ENCODE results near the gene GAB2. TPM values are rescaled to one million over a fixed set of nuclear protein-coding genes. Genes with fewer than 3 reads are reported as not detected.

The GAB2 gene
- total and polyA plus RNA-seq, 2 of the 4 experiments (the other 2 are of a cell fraction) = 3.3 to 5.9 TPM

DNA sequence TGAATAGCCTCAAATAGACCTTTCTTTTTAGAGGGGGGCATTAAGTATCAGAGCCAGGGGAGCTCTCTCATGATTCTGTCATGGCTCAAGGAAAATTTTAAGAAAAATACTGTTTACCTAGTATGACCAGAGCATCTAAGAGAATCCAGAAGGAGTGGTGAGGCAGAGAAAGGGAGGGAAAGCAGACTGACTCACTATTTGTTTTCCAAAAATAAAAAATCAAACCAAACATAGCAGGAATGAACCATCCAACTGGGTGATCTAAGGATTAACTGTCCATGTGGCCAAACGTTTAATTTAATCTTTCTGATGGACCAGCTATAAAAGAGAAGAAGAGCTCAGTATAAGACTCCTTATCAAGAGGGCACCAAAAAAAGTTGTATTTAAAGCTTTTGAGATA is 70.8 kb downstream of the GAB2 start:
- H3K4me2 ChIP-seq (ENCODE audit: low read depth, low read length) = no peak overlapping the region
- no peak overlapping the region for H3K27ac ChIP-seq (ENCODE audit: insufficient read depth, low read length)
- H3K79me1 ChIP-seq (ENCODE audit: low read depth in 1 of 2, low read length in 2 of 2) = peaks cover 20 to 38% of the 10 kb centered on the region in 2 experiments
- H3K36me3 ChIP-seq (ENCODE audit: control insufficient read depth, insufficient read depth, low read length) = no peaks in the 10 kb centered on the region
- no peak overlapping the region for H2BK5ac ChIP-seq (ENCODE audit: low read depth, low read length, poor library complexity, severe bottlenecking)
- H3K4me3 ChIP-seq (ENCODE audit: insufficient read depth, low read depth, low read length) = no peak overlapping the region
- H4K8ac ChIP-seq (ENCODE audit: low read depth in 2 of 2, low read length in 2 of 2) = no peak overlapping the region
- dilution Hi-C loops (cut with HindIII; ENCODE audit: low sequenced_read_pairs, unreplicated experiment) (no loop called here), in situ Hi-C loops (cut with MboI; ENCODE audit: low sequenced_read_pairs) (no loop called here), intact Hi-C loops (cut with micrococcal nuclease) (no loop called here)
- H3K23ac ChIP-seq (ENCODE audit: low read depth, low read length) = no peak overlapping the region
- no peak overlapping the region for H2AK5ac ChIP-seq (ENCODE audit: low read depth, low read length)
- no peak overlapping the region for H3K56ac ChIP-seq (ENCODE audit: extremely low read depth, insufficient read depth, low read length)
- no peak overlapping the region for H2BK15ac ChIP-seq (ENCODE audit: low read depth, low read length)
- TF ChIP-seq MAFK (IDR thresholded peaks at IDR 0.05; ENCODE audit: low read depth, low read length) = no peak
- no peak for TF ChIP-seq MXI1 (IDR thresholded peaks at IDR 0.05; ENCODE audit: borderline replicate concordance, low read depth, low read length)
- no peak for TF ChIP-seq RAD21 (IDR thresholded peaks at IDR 0.05; ENCODE audit: low read length)
- TF ChIP-seq, protein P1, sequence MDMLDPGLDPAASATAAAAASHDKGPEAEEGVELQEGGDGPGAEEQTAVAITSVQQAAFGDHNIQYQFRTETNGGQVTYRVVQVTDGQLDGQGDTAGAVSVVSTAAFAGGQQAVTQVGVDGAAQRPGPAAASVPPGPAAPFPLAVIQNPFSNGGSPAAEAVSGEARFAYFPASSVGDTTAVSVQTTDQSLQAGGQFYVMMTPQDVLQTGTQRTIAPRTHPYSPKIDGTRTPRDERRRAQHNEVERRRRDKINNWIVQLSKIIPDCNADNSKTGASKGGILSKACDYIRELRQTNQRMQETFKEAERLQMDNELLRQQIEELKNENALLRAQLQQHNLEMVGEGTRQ (IDR thresholded peaks at IDR 0.05; ENCODE audit: low read depth, low read length) = no peak
- TF ChIP-seq, protein P2, sequence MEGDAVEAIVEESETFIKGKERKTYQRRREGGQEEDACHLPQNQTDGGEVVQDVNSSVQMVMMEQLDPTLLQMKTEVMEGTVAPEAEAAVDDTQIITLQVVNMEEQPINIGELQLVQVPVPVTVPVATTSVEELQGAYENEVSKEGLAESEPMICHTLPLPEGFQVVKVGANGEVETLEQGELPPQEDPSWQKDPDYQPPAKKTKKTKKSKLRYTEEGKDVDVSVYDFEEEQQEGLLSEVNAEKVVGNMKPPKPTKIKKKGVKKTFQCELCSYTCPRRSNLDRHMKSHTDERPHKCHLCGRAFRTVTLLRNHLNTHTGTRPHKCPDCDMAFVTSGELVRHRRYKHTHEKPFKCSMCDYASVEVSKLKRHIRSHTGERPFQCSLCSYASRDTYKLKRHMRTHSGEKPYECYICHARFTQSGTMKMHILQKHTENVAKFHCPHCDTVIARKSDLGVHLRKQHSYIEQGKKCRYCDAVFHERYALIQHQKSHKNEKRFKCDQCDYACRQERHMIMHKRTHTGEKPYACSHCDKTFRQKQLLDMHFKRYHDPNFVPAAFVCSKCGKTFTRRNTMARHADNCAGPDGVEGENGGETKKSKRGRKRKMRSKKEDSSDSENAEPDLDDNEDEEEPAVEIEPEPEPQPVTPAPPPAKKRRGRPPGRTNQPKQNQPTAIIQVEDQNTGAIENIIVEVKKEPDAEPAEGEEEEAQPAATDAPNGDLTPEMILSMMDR (conservative IDR thresholded peaks at IDR 0.05; ENCODE audit: low read depth, low read length) = no peak
- TF ChIP-seq SMC3 (IDR thresholded peaks at IDR 0.05; ENCODE audit: low read depth, low read length) = no peak
- no peak for TF ChIP-seq POLR2A (IDR thresholded peaks at IDR 0.05; ENCODE audit: low read depth, low read length)
- TF ChIP-seq BHLHE40 (IDR thresholded peaks at IDR 0.05; ENCODE audit: low read depth, low read length) = no peak
- no peak for TF ChIP-seq RCOR1 (IDR thresholded peaks at IDR 0.05; ENCODE audit: insufficient replicate concordance, low read length)
- TF ChIP-seq RFX5 (IDR thresholded peaks at IDR 0.05; ENCODE audit: low read depth, low read length) = no peak
- no peak for TF ChIP-seq MAZ (IDR thresholded peaks at IDR 0.05; ENCODE audit: borderline replicate concordance, low read depth, low read length)
- TF ChIP-seq CHD1 (IDR thresholded peaks at IDR 0.05; ENCODE audit: low read depth, low read length) = no peak
- no peak for TF ChIP-seq CEBPB (IDR thresholded peaks at IDR 0.05; ENCODE audit: low read depth, low read length)
- TF ChIP-seq, protein P3, sequence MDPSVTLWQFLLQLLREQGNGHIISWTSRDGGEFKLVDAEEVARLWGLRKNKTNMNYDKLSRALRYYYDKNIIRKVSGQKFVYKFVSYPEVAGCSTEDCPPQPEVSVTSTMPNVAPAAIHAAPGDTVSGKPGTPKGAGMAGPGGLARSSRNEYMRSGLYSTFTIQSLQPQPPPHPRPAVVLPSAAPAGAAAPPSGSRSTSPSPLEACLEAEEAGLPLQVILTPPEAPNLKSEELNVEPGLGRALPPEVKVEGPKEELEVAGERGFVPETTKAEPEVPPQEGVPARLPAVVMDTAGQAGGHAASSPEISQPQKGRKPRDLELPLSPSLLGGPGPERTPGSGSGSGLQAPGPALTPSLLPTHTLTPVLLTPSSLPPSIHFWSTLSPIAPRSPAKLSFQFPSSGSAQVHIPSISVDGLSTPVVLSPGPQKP (IDR thresholded peaks at IDR 0.05; ENCODE audit: borderline replicate concordance, low read depth, low read length) = no peak
- TF ChIP-seq FOS (IDR thresholded peaks at IDR 0.05; ENCODE audit: low read depth, low read length) = no peak
- TF ChIP-seq NFE2L2 (IDR thresholded peaks at IDR 0.05; ENCODE audit: low read depth, low read length) = no peak
- WGBS, 2 experiments (ENCODE audit: extremely low coverage in 2 of 2, insufficient read length in 1 of 2) = no CpG with 5 or more reads among the region's 1 CpG
- no peak overlapping the region for H4K91ac ChIP-seq (ENCODE audit: insufficient read depth, low read depth, low read length)
- no peak overlapping the region for H4K5ac ChIP-seq (ENCODE audit: low read depth, low read length)
- H3K4me1 ChIP-seq (ENCODE audit: control insufficient read depth, insufficient read depth, low read length) = peaks cover 8% of the 10 kb centered on the region
- CTCF ChIA-PET = no interaction called here
- H3K9me3 ChIP-seq (ENCODE audit: control insufficient read depth, insufficient read depth, low read length) = no peaks in the 10 kb centered on the region
- no peak overlapping the region for H3K9ac ChIP-seq (ENCODE audit: low read depth, low read length)
- BruUV-seq (replicated peaks) = no TSS peak
- H2AFZ ChIP-seq (replicated peaks; ENCODE audit: low read length, poor library complexity) = no peak overlapping the region
- ATAC-seq (ENCODE audit: low read depth) = no peak
- H2AK9ac ChIP-seq (replicated peaks; ENCODE audit: low read depth, low read length, poor library complexity) = no peak overlapping the region
- no peaks in the 10 kb centered on the region for H3K27me3 ChIP-seq (ENCODE audit: control insufficient read depth, insufficient read depth, low read length)
- H4K20me1 ChIP-seq (ENCODE audit: insufficient read depth, low read length) = no peaks in the 10 kb centered on the region; the same call in 1 of the 2 replicates
- no peak overlapping the region for H3K18ac ChIP-seq (ENCODE audit: low read depth, low read length)
- no peak overlapping the region for H2BK120ac ChIP-seq (ENCODE audit: low read depth, low read length)
- H3K4ac ChIP-seq (ENCODE audit: low read depth, low read length) = no peak overlapping the region
- H2BK20ac ChIP-seq (ENCODE audit: low read depth, low read length) = no peak overlapping the region
- DNase-seq = no peak
- H3K9me1 ChIP-seq (ENCODE audit: insufficient read depth, low read length) = no peaks in the 10 kb centered on the region
- H3K14ac ChIP-seq (replicated peaks; ENCODE audit: low read depth, low read length) = no peak overlapping the region
- POLR2A ChIA-PET (ENCODE audit: unreplicated experiment) = no interaction called here

Measured in IMR-90 (cell line).